Measurements from ENCODE around the gene HIPK4. TPM values are rescaled to one million over a fixed set of nuclear protein-coding genes. Genes with fewer than 3 reads are reported as not detected.

The HIPK4 gene
- total RNA-seq, 1 donor from 2014 or later = 0.74 TPM

GRCh38 chr19:40421993-40422747 is 32.2 kb upstream of the HIPK4 start:
- H3K36me3 ChIP-seq = peaks cover 0 to 10% of the 10 kb centered on the region in 2 donors
- no peaks in the 10 kb centered on the region for H3K27me3 ChIP-seq
- peak overlapping the region; percentile 93 for H3K27ac ChIP-seq
- intact Hi-C loops (cut with DNase I) = loop anchor here (2.0 kb wide), 1 partner anchor 21 kb away; no protein-coding TSS in a partner anchor
- no peak for DNase-seq (ENCODE audit: extremely low spot score in 2 of 2)
- no peaks in the 10 kb centered on the region for H3K9me3 ChIP-seq
- peak overlapping the region in 1 of 2 donors; percentile 51 for H3K4me3 ChIP-seq
- H3K4me1 ChIP-seq = peaks cover 45% of the 10 kb centered on the region
- TF ChIP-seq POLR2A (IDR thresholded peaks at IDR 0.05) (no peak), POLR2AphosphoS5 (IDR thresholded peaks at IDR 0.05; ENCODE audit: insufficient read depth in 1 of 2, low read depth in 1 of 2) (no peak), CTCF (IDR thresholded peaks at IDR 0.05) (no peak)

- DNase-seq (ENCODE audit: extremely low spot score in 2 of 2) = peak in 1 of 2 donors; percentile 94
- H3K4me1 ChIP-seq = peaks cover 35% of the 10 kb centered on the region
- TF ChIP-seq POLR2AphosphoS5 (IDR thresholded peaks at IDR 0.05; ENCODE audit: insufficient read depth in 1 of 2, low read depth in 1 of 2) = peak; percentile 84 to 99
- peak; percentile 92 to 94 (median 94) for TF ChIP-seq CTCF (IDR thresholded peaks at IDR 0.05)
- TF ChIP-seq POLR2A (IDR thresholded peaks at IDR 0.05) = peak in 1 of 2 donors; percentile 68
Measured at GRCh38 chr19:40420766-40421765, 31.1 kb upstream of the HIPK4 start.

GRCh38 chr19:40420451-40420765 is 30.4 kb upstream of the HIPK4 start:
- TF ChIP-seq POLR2A (IDR thresholded peaks at IDR 0.05) = no peak
- no peak for TF ChIP-seq POLR2AphosphoS5 (IDR thresholded peaks at IDR 0.05; ENCODE audit: insufficient read depth in 1 of 2, low read depth in 1 of 2)
- TF ChIP-seq CTCF (IDR thresholded peaks at IDR 0.05) = no peak
- DNase-seq (ENCODE audit: extremely low spot score in 2 of 2) = no peak
- no peaks in the 10 kb centered on the region for H3K27me3 ChIP-seq
- peak overlapping the region; percentile 93 for H3K27ac ChIP-seq
- H3K4me3 ChIP-seq = peak overlapping the region; percentile 51 to 74
- intact Hi-C loops (cut with DNase I) = loop anchor here (2.0 kb wide), 1 partner anchor 22 kb away; no protein-coding TSS in a partner anchor
- H3K9me3 ChIP-seq = no peaks in the 10 kb centered on the region
- H3K36me3 ChIP-seq = peaks cover 0 to 10% of the 10 kb centered on the region in 2 donors
- H3K4me1 ChIP-seq = peaks cover 35% of the 10 kb centered on the region

More at GRCh38 chr19:40420766-40421765, 31.1 kb upstream of the HIPK4 start:
- Histone ChIP-seq H3K9me3 (no peaks in the 10 kb centered on the region), H3K27me3 (no peaks in the 10 kb centered on the region), H3K36me3 (peaks cover 0 to 10% of the 10 kb centered on the region in 2 donors), H3K27ac (peak overlapping the region; percentile 93), H3K4me3 (peak overlapping the region; percentile 51 to 74)
- intact Hi-C loops (cut with DNase I) = loop anchor here (2.0 kb wide), 1 partner anchor 22 kb away; no protein-coding TSS in a partner anchor

- H3K27ac ChIP-seq = no peak overlapping the region
- peaks cover 37% of the 10 kb centered on the region for H3K4me1 ChIP-seq
- no peaks in the 10 kb centered on the region for H3K9me3 ChIP-seq
- no peak overlapping the region for H3K4me3 ChIP-seq
- no peak for TF ChIP-seq CTCF (IDR thresholded peaks at IDR 0.05)
- TF ChIP-seq POLR2AphosphoS5 (IDR thresholded peaks at IDR 0.05; ENCODE audit: insufficient read depth in 1 of 2, low read depth in 1 of 2) = no peak
- TF ChIP-seq POLR2A (IDR thresholded peaks at IDR 0.05) = no peak
- intact Hi-C loops (cut with DNase I) = loop anchor here (2.0 kb wide), 1 partner anchor 23 kb away; no protein-coding TSS in a partner anchor
- H3K36me3 ChIP-seq = peaks cover 0 to 10% of the 10 kb centered on the region in 2 donors
- no peaks in the 10 kb centered on the region for H3K27me3 ChIP-seq
- DNase-seq (ENCODE audit: extremely low spot score in 2 of 2) = no peak
Measured at GRCh38 chr19:40419780-40420179, 29.8 kb upstream of the HIPK4 start.

Data from vagina (tissue), 2 donors.